Activated naive CD4-positive, alpha-beta T cell treated with anti-CD3 and anti-CD28 coated beads for 36 hours (primary cell): ENCODE results near the gene TCF19. TPM values are rescaled to one million over a fixed set of nuclear protein-coding genes. Genes with fewer than 3 reads are reported as not detected.

Experiments
- CTCF ChIA-PET: fragments of 350-600 bp; sonication (Branson Sonifier 250); formaldehyde crosslinking; loops from one replicate; lab custom pipeline; 2021; ENCODE audit warnings: antibody characterized with exemption; lab: Charles Lee
- DNase-seq: peaks from one replicate; pipeline ENCODE4 v3.0.0-alpha.2; 2020
- H3K27ac Mint-ChIP-seq: one replicate; pipeline ENCODE4 v1.8.0; 2021; ENCODE audit warnings: mild to moderate bottlenecking, mixed read lengths
- H3K27me3 Mint-ChIP-seq: one replicate; pipeline ENCODE4 v1.8.0; 2021; ENCODE audit warnings: low read depth, mixed read lengths
- H3K36me3 Mint-ChIP-seq: one replicate; pipeline ENCODE4 v1.8.0; 2021; ENCODE audit warnings: low read depth, mixed read lengths
- H3K4me1 Mint-ChIP-seq: one replicate; pipeline ENCODE4 v1.8.0; 2021; ENCODE audit warnings: low read depth, mixed read lengths
- H3K4me3 Mint-ChIP-seq: one replicate; pipeline ENCODE4 v1.8.0; 2021; ENCODE audit warnings: mild to moderate bottlenecking, moderate library complexity, mixed read lengths
- H3K9me3 Mint-ChIP-seq: one replicate; pipeline ENCODE4 v1.8.0; 2021; ENCODE audit warnings: mixed read lengths
- intact Hi-C: fragments of 100-400 bp; cut with micrococcal nuclease; formaldehyde crosslinking; loops from one replicate; pipeline ENCODE4 v1.15.1; 2023
- total RNA-seq, 2 experiments: library from RNA; stranded (reverse); gene quantifications; one replicate each; pipeline ENCODE4 v1.2.3, GENCODE V29; 2021

Gene TCF19
- total RNA-seq, 2 experiments from 2014 or later: 72.0 to 73.3 TPM

DNA sequence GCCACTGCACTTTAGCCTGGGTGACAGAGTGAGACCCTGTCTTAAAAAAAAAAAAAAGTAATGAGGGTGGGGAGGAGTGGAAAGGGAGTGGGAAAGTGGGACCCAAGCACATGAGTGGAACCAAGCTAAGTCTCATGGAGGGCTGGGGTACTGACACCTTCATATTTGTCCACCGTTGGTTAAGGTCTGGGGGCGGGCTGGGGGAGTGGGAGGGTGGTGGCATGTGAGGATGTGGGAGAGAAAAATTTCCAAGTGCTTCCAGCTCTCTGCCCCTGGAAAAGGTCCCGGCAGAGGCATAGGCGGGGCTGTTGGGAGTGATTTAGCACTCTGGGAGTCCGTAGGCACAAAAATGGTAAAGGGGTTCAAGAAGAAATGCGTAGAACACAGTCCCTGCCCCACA is 25.6 kb upstream of the TCF19 start:
- Mint-ChIP-seq H3K4me3 (no peak overlapping the region), H3K27me3 (no peaks in the 10 kb centered on the region), H3K36me3 (no peaks in the 10 kb centered on the region), H3K4me1 (peaks cover 9% of the 10 kb centered on the region), H3K27ac (no peak overlapping the region), H3K9me3 (no peaks in the 10 kb centered on the region)
- no peak for DNase-seq
- intact Hi-C loops: no loop called here
- CTCF ChIA-PET: interaction anchor here (0.6 to 1.3 kb wide), 2 partner anchors 60 to 188 kb away, joined by 3 to 5 read pairs; no protein-coding TSS in a partner anchor

DNA sequence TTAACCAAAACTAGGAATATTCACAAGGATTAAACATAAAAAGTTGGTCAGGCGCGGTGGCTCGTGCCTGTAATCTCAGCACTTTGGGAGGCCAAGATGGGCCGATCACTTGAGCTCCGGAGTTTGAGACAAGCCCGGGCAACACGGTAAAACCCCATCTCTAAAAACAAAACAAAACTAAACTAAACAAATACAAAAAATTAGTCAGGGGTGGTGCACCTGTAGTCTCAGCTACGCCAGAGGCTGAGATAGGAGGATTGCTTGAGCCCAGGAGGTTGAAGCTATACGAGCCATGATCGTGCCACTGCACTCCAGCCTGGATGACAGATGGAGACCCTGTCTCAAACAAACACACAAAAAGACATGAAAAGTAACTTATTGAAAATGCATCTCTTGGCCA is 22.7 kb upstream of the TCF19 start:
- CTCF ChIA-PET: interaction anchor here (0.9 to 1.2 kb wide), 3 partner anchors 20 to 231 kb away, joined by 3 to 9 read pairs (median 5); no protein-coding TSS in a partner anchor
- no peak overlapping the region for H3K4me3 Mint-ChIP-seq
- H3K27ac Mint-ChIP-seq: no peak overlapping the region
- no peak for DNase-seq
- intact Hi-C loops: loop anchor here (2.0 kb wide), 1 partner anchor 239 kb away; no protein-coding TSS in a partner anchor
- no peaks in the 10 kb centered on the region for H3K36me3 Mint-ChIP-seq
- peaks cover 4% of the 10 kb centered on the region for H3K4me1 Mint-ChIP-seq
- H3K9me3 Mint-ChIP-seq: no peaks in the 10 kb centered on the region
- no peaks in the 10 kb centered on the region for H3K27me3 Mint-ChIP-seq

DNA sequence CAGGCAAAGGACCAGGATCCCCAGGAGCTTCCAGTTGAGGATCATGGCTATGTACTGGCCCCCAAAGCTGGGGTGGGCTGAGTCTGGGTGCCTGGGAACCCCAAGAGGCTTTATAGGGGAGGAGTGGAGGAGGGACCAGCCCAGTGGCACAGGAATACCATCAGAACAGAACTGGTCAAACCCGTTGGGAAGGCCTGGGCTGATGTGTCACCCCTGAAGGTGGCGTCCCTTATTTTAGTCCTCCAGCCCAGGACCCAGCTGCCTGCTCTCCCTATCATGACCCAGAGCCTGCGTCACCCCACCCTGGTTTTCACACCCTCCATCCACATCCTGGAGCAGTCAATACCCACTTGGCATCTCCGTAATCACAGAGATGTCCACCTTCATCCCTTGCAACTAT is 19.4 kb upstream of the TCF19 start, which contains the start of gene PSORS1C2:
PSORS1C2 (minus strand) TSS at position 85 of the 400 bp plus-strand sequence; CDS start at position 45, 40 bp downstream.
- Mint-ChIP-seq H3K36me3 (peaks cover 3% of the 10 kb centered on the region), H3K27ac (no peak within 1 kb of the TSS), H3K4me1 (peaks cover 4% of the 10 kb centered on the region), H3K4me3 (no peak within 1 kb of the TSS), H3K27me3 (no peaks in the 10 kb centered on the region), H3K9me3 (no peaks in the 10 kb centered on the region)
- no peak for DNase-seq
- intact Hi-C loops: no loop called here
- CTCF ChIA-PET: interaction anchor here (0.6 to 2.2 kb wide), 9 partner anchors 13 to 753 kb away, joined by 3 to 16 read pairs (median 5); no protein-coding TSS in a partner anchor

DNA sequence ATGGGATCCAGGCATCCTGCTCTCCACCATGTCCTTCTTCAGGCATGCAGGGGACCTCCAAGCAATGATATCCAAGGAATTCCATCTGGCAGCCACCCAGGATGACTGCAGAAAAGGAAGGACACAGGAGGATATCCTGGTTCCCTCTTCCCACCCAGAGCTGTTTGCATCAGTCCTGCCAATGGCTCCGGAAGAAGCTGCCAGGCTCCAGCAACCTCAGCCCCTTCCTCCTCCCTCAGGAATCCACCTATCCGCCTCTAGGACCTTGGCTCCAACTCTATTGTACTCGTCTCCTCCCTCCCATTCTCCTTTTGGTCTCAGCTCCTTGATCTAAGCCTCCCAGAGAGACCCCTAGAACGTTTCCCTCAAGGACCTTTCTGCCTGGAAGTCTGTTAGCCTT is 18.8 kb upstream of the TCF19 start:
- intact Hi-C loops: no loop called here
- Mint-ChIP-seq H3K4me3 (no peak overlapping the region), H3K4me1 (peaks cover 4% of the 10 kb centered on the region), H3K36me3 (peaks cover 3% of the 10 kb centered on the region), H3K27me3 (no peaks in the 10 kb centered on the region), H3K9me3 (no peaks in the 10 kb centered on the region), H3K27ac (no peak overlapping the region)
- no peak for DNase-seq
- CTCF ChIA-PET: interaction anchor here (1.0 to 1.9 kb wide), 6 partner anchors 12 to 237 kb away, joined by 4 to 16 read pairs (median 5); no protein-coding TSS in a partner anchor

DNA sequence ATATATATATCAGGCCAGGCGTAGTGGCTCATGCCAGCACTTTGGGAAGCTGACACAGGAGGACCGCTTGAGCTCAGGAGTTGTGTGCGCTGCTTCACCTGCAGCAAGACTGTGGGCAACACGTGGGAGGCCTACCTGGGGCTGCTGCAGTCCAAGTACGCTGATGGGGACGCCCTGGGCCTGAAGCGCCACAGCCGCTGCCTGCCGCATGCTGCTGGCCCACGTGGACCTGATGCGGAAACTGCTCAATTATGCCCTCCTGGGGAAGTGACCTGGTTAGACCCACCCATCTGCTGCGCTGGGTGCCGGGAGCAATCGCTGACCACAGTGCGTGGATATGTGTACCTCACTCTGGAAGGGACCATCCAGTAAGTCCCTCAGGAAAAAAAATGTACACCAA is 17.7 kb upstream of the TCF19 start:
- DNase-seq: no peak
- Mint-ChIP-seq H3K9me3 (no peaks in the 10 kb centered on the region), H3K27me3 (no peaks in the 10 kb centered on the region), H3K36me3 (peaks cover 5% of the 10 kb centered on the region), H3K27ac (no peak overlapping the region), H3K4me3 (no peak overlapping the region), H3K4me1 (peaks cover 4% of the 10 kb centered on the region)
- CTCF ChIA-PET: interaction anchor here (0.7 to 1.5 kb wide), 2 partner anchors 13 to 227 kb away, joined by 4 to 5 read pairs; no protein-coding TSS in a partner anchor
- intact Hi-C loops: no loop called here

DNA sequence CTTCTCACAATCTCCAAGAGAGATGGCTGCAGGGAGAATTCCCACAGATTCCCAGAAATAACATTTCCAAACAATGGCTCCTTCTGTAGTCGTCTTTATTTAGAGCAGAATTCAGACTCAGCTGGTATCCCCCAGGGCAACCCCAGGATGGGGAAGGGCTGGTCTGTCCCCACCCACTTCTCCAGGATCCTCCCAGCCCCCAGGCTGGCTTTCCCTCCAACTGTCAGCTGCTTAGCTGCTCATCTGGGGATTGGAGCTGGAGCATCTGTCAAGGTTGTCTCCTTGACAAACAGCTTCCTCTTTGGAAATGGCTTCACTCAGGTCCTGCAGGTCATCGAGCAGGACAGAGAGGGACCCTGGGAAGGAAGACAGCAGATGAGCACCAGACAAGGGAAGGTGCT is 16.0 kb upstream of the TCF19 start:
- CTCF ChIA-PET: interaction anchor here (0.6 kb wide), 1 partner anchor 290 kb away, joined by 4 read pairs; no protein-coding TSS in a partner anchor
- H3K36me3 Mint-ChIP-seq: peaks cover 5% of the 10 kb centered on the region
- no peak overlapping the region for H3K27ac Mint-ChIP-seq

DNA sequence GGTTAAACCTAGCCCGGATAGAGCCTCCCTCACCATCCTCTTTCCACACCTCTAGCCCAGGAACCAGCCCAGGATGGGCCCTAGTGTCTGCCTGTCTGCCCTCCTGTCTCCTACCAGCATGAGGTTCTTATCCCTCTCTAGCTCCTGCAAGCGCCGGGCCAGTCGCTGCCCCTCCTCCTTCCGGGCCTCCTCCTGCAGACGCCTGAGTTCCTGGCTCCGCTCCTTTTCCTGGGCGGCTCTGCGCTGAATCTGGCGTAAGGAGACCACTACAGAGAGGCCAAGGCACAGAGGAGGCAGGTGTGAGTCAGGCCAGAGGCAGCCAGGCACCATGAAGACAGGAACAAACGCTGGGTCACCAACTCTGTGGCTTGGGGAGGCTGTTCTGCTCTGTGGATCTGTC is 15.2 kb upstream of the TCF19 start:
- no peak for DNase-seq
- CTCF ChIA-PET: no interaction called here
- Mint-ChIP-seq H3K27me3 (no peaks in the 10 kb centered on the region), H3K4me3 (no peak overlapping the region), H3K4me1 (no peaks in the 10 kb centered on the region), H3K27ac (no peak overlapping the region), H3K9me3 (no peaks in the 10 kb centered on the region), H3K36me3 (peaks cover 5% of the 10 kb centered on the region)
- intact Hi-C loops: no loop called here

More for the DNA sequence above, 16.0 kb upstream of the TCF19 start:
- intact Hi-C loops: no loop called here
- DNase-seq: no peak
- Mint-ChIP-seq H3K4me1 (peaks cover 4% of the 10 kb centered on the region), H3K9me3 (no peaks in the 10 kb centered on the region), H3K27me3 (no peaks in the 10 kb centered on the region), H3K4me3 (no peak overlapping the region)

DNA sequence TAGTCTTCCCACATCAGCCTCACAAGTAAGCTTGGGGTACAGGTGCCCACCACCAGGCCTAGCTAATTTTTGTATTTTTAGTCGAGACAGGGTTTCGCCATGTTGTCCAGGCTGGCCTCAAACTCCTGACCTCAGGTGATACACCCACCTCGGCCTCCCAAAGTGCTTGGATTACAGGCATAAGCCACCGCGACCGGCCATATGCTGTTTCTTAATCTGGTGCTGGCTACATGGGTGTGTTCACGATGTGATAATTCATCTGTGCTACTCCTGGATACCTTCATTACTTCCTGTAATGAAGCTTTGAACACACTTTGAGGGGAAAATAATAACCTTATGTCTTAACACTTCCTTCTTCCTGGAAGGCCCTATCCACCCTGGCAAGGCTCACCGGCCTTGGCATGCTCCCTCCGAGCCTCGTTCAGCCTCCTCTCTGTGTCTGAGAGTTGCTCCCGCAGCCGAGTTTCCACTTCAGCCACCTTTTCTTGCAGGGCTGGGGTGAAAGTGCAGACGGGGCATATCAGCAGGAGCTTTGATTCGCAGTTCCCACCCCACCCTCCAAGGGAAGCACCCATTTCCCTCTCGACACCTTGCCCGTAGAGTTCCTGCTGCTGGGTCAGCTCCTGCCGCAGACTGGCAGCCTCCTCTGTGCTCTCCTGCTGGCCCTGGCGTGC is 14.0 kb upstream of the TCF19 start:
- CTCF ChIA-PET: interaction anchor here (0.7 to 1.3 kb wide), 2 partner anchors 15 to 48 kb away, joined by 3 read pairs; no protein-coding TSS in a partner anchor
- no peaks in the 10 kb centered on the region for H3K27me3 Mint-ChIP-seq
- H3K36me3 Mint-ChIP-seq: peaks cover 6% of the 10 kb centered on the region
- intact Hi-C loops: no loop called here
- no peak overlapping the region for H3K4me3 Mint-ChIP-seq
- H3K27ac Mint-ChIP-seq: no peak overlapping the region
- H3K4me1 Mint-ChIP-seq: no peaks in the 10 kb centered on the region
- no peak for DNase-seq
- no peaks in the 10 kb centered on the region for H3K9me3 Mint-ChIP-seq

DNA sequence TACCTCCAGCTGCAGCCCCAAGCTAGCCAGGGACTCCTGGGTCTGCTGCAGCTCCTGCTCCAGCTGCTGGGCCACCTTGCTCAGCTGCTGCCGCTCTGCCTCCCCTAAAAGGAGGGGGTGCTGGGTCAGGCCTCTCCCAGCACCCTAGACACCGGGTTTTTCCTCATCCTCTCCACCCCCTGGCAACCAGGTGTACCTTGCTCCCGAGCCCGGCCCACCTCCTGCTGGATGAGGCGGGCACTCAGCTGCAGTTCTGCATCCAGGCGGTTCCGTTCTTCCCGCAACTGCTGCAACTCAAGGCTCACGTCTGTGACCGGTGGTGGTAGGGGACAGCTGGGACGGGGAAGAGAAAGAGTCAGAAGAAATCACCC is 13.4 kb upstream of the TCF19 start:
- intact Hi-C loops: no loop called here
- Mint-ChIP-seq H3K27ac (no peak overlapping the region), H3K27me3 (no peaks in the 10 kb centered on the region), H3K9me3 (no peaks in the 10 kb centered on the region), H3K4me3 (no peak overlapping the region), H3K36me3 (peaks cover 8% of the 10 kb centered on the region), H3K4me1 (no peaks in the 10 kb centered on the region)
- DNase-seq: no peak
- CTCF ChIA-PET: interaction anchor here (0.9 to 1.3 kb wide), 3 partner anchors 8 to 47 kb away, joined by 3 to 5 read pairs (median 4); no protein-coding TSS in a partner anchor

DNA sequence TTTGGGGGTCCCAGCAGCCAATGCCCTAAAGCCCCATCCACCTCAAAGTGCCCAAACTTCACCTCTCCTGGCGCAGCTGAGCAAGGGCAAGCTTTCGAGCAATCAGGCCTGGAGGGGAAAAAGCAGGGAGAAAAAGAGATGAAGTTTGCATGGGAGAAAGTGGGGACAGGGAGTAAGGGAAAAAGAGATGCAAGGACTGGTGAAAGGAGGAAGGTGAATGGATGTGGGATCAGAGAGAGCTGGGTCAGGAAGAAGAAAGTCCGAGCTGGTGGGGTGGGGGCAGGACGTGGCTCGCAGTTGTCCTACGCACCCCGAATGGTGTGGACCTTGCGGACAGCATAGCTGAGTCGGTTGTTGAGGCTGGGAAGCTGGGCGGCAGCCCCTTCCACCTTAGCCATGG is 13.0 kb upstream of the TCF19 start:
- intact Hi-C loops: no loop called here
- CTCF ChIA-PET: interaction anchor here (0.9 to 1.3 kb wide), 4 partner anchors 8 to 215 kb away, joined by 3 to 5 read pairs (median 4); no protein-coding TSS in a partner anchor
- Mint-ChIP-seq H3K27ac (no peak overlapping the region), H3K27me3 (no peaks in the 10 kb centered on the region), H3K4me1 (no peaks in the 10 kb centered on the region), H3K36me3 (peaks cover 9% of the 10 kb centered on the region), H3K9me3 (no peaks in the 10 kb centered on the region), H3K4me3 (no peak overlapping the region)
- no peak for DNase-seq

DNA sequence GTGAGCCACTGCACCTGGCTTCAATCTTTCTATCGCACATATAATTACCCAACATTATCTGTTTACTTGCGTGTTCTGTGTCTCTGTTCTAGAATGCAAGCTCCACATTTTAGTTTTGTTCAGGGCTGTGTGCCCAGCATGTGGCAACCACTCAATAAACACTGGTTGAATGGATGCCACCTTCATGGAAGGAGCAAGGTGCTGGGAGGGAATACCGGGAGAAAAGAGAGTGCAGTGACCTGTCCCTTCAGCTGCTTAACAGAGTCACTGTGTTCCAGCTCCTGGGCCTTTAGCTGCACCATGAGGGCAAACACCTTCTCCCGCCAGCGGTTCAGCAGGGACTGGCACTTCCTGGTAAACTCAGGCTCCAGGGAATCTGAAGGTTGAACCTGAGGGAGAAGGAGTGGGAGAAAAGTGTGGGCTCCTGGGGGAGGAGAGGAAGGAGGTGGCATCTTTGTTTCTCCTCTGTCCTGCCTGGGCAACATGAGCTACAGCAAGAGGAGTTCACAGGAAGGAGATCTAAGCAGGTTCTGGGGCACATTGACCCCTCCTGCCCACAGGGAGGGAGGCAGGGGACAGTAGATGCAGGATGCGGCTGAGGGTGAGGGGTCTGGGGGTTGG is 8.5 kb upstream of the TCF19 start:
- CTCF ChIA-PET: interaction anchor here (1.5 kb wide), 1 partner anchor 13 kb away, joined by 3 read pairs; no protein-coding TSS in a partner anchor
- intact Hi-C loops: loop anchor here (10.0 kb wide), 1 partner anchor 805 kb away; the partner anchor contains the start of gene RPP21

DNA sequence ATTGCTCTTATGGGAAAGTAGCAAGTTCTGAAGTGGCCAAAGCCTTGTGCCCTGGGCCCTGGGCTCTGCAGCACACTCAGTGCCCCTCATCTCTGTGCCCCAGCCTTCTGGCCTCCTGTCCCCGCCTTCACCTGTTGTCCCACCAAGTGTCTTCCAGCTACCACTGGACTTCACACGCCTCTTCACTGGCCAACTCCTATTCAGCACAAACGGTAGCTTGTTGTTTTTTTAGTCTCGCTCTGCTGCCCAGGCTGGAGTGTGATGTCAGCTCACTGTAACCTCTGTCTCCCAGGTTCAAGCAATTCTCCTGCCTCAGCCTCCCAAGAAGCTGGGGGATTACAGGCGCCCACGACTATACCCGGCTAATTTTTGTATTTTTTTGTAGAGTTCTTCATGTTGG is 5.6 kb upstream of the TCF19 start:
- no peaks in the 10 kb centered on the region for H3K9me3 Mint-ChIP-seq

More for the DNA sequence above, 8.5 kb upstream of the TCF19 start:
- Mint-ChIP-seq H3K4me1 (no peaks in the 10 kb centered on the region), H3K27ac (no peak overlapping the region), H3K9me3 (no peaks in the 10 kb centered on the region), H3K36me3 (peaks cover 18% of the 10 kb centered on the region), H3K27me3 (no peaks in the 10 kb centered on the region), H3K4me3 (no peak overlapping the region)
- DNase-seq: no peak

More for the DNA sequence above, 5.6 kb upstream of the TCF19 start:
- H3K36me3 Mint-ChIP-seq: peaks cover 28% of the 10 kb centered on the region
- CTCF ChIA-PET: interaction anchor here (0.7 to 1.3 kb wide), 2 partner anchors 44 to 119 kb away, joined by 3 read pairs; no protein-coding TSS in a partner anchor
- intact Hi-C loops: loop anchor here (10.0 kb wide), 1 partner anchor 808 kb away; the partner anchor contains the start of gene RPP21
- no peak overlapping the region for H3K4me3 Mint-ChIP-seq
- DNase-seq: no peak
- no peaks in the 10 kb centered on the region for H3K27me3 Mint-ChIP-seq
- peaks cover 8% of the 10 kb centered on the region for H3K4me1 Mint-ChIP-seq
- no peak overlapping the region for H3K27ac Mint-ChIP-seq
